BLaER1 treated with 17β-estradiol and CSF1 and Interleukin-3, amounts not matched to agents 10 nM and 100 nM (cell line): Measurements from ENCODE around the gene FBLN1.
"Not testable (repeated sequence)": the region's sequence is repeated elsewhere in the genome, so short reads cannot be mapped to it uniquely, and the experiment has no call there.

Experiments
- H3K27ac ChIP-seq, 11 experiments: shearing (Covaris generic); formaldehyde crosslinking; 2 replicates each; pipeline ENCODE4 v1.8.1; 2022
- H3K27me3 ChIP-seq, 11 experiments: shearing (Covaris generic); formaldehyde crosslinking; 2 replicates each; pipeline ENCODE4 v1.8.1; 2022
- H3K36me3 ChIP-seq, 11 experiments: shearing (Covaris generic); formaldehyde crosslinking; 2 replicates each; pipeline ENCODE4 v1.8.1; 2022
- H3K4me1 ChIP-seq, 10 experiments: shearing (Covaris generic); formaldehyde crosslinking; 2 replicates each; pipeline ENCODE4 v1.8.1; 2022
- H3K4me2 ChIP-seq, 11 experiments: shearing (Covaris generic); formaldehyde crosslinking; 2 replicates each; pipeline ENCODE4 v1.8.1; 2022
- H3K4me3 ChIP-seq, 10 experiments: shearing (Covaris generic); formaldehyde crosslinking; 2 replicates each; pipeline ENCODE4 v1.8.1; 2022
- H3K9ac ChIP-seq, 11 experiments: shearing (Covaris generic); formaldehyde crosslinking; 2 replicates each; pipeline ENCODE4 v1.8.1; 2022
- H3K9me3 ChIP-seq, 11 experiments: shearing (Covaris generic); formaldehyde crosslinking; replicated peaks in 1 of 11; 2 replicates each; pipeline ENCODE4 v1.8.1; 2022
- H4K20me1 ChIP-seq, 11 experiments: shearing (Covaris generic); formaldehyde crosslinking; 2 replicates each; pipeline ENCODE4 v1.8.1; 2022
- Cebpa-rat ChIP-seq, 11 experiments: shearing (Covaris generic); IDR thresholded peaks; 2 replicates each; pipeline ENCODE4 v1.8.1; 2022

The FBLN1 gene

DNA sequence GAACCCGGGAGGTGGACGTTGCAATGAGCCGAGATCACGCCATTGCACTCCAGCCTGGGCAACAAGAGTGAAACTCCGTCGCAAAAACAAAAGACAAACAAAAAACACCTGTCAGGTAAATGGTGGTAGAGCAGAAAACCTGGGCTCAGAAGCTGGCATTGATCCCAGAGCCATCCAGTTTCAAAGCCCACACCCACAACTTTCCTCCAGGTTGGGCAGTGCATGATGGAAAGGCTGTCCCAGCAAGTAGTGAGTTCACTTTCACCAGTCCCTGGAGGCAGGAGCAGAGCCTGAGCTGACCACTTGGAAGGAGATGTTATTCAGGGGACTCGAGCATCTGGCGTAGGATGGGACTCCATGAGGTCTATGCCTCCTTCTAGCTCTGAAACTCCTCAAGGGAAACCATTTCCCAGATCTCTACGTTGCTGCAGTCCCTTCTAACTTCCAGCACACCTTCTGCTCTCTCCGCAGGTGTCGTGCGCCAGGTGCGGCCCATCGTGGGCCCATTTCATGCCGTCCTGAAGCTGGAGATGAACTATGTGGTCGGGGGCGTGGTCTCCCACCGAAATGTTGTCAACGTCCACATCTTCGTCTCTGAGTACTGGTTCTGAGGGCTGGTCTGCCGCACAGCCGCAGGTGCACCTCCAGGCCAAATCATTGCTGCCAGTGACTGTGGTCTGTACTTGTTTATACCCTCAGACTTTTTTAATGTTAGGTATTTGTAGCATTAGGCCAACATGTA is 97.3 kb downstream of the FBLN1 start:
- Histone ChIP-seq H3K4me1 (peaks cover 36 to 50% (median 41%) of the 10 kb centered on the region in 10 experiments), H3K27ac (no peak overlapping the region), H3K9me3 (no peaks in the 10 kb centered on the region), H3K4me3 (no peak overlapping the region), H3K9ac (no peak overlapping the region), H3K27me3 (no peaks in the 10 kb centered on the region), H3K4me2 (no peak overlapping the region), H4K20me1 (no peaks in the 10 kb centered on the region), H3K36me3 (no peaks in the 10 kb centered on the region; a peak in 1 of 22 replicates)
- TF ChIP-seq Cebpa-rat (IDR thresholded peaks at IDR 0.05): no peak

DNA sequence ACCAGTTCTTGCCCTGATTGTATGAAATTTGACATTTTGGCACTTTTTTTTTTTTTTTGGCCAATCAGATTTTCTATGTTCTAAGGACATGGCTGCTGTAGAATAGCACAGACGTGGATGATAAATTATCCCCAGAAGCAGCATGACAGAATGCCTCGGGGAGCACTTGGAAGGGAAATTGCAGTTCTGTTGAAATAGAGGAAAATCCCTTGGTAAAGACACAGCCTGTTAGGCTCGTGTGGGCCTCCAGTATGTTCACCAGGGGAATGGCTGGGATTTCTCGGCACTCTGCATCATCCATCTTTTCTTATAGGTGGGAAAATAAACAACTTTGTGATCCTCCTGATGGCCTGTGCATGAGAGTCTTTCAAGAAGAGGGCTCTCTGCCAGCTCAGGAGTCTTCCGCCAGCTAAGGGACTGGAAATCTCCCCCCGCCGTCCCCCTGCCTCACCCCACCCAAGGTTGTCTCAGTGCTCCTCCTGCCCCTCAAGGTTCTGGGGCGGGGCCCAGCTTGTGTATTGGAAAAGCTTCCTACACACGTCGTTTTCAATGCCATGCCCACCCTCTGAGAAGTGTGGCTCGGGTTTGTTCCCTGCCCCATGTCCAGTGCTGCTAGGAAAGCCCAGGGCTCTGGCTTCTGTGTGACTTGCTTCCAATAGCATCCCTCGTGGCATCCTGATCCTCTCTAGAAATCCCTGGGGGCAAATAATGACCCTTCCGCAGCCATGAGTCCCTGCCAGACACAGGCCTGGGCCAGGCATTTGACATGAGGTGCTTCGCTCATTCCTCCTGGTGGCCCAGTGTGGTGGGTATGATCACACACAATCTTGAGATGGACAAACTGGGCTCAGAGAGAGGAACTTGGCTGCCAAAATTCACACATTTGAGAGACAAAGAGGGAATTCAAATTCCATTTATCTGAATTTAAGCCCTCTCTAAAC is 98.4 kb downstream of the FBLN1 start:
- H3K9ac ChIP-seq: no peak overlapping the region
- H3K4me2 ChIP-seq: peak overlapping the region in 6 of 11 experiments; percentile 80 to 98 (median 92); a peak in 8 of 22 replicates
- H3K4me1 ChIP-seq: peaks cover 47 to 56% (median 50%) of the 10 kb centered on the region in 10 experiments
- no peaks in the 10 kb centered on the region for H4K20me1 ChIP-seq
- no peaks in the 10 kb centered on the region; a peak in 1 of 22 replicates for H3K36me3 ChIP-seq
- no peaks in the 10 kb centered on the region for H3K9me3 ChIP-seq
- H3K4me3 ChIP-seq: no peak overlapping the region
- TF ChIP-seq Cebpa-rat (IDR thresholded peaks at IDR 0.05): no peak
- H3K27ac ChIP-seq: peak overlapping the region in 2 of 11 experiments; percentile 10 to 34; a peak in 2 of 22 replicates
- no peaks in the 10 kb centered on the region for H3K27me3 ChIP-seq

- Histone ChIP-seq H3K27ac (peak overlapping the region in 7 of 11 experiments; percentile 3 to 61 (median 34); a peak in 8 of 22 replicates), H3K4me1 (peaks cover 56 to 67% (median 60%) of the 10 kb centered on the region in 10 experiments), H3K4me3 (peak overlapping the region in 4 of 10 experiments; percentile 4 to 55 (median 16); a peak in 2 of 20 replicates), H3K9me3 (no peaks in the 10 kb centered on the region), H3K4me2 (peak overlapping the region; percentile 80 to 98 (median 93)), H3K36me3 (no peaks in the 10 kb centered on the region; a peak in 1 of 22 replicates), H3K9ac (peak overlapping the region in 4 of 11 experiments; percentile 8 to 60 (median 30); a peak in 3 of 22 replicates), H3K27me3 (no peaks in the 10 kb centered on the region), H4K20me1 (no peaks in the 10 kb centered on the region)
- no peak for TF ChIP-seq Cebpa-rat (IDR thresholded peaks at IDR 0.05)
Observed at GRCh38 chr22:45602004-45602733, 99.5 kb downstream of the FBLN1 start.

- peak overlapping the region; percentile 6 to 71 (median 53); a peak in 18 of 22 replicates for H3K27ac ChIP-seq
Observed at GRCh38 chr22:45602824-45603595, 100.3 kb downstream of the FBLN1 start.

GRCh38 chr22:45603619-45604018 is 100.9 kb downstream of the FBLN1 start:
- Histone ChIP-seq H3K4me2 (peak overlapping the region; percentile 80 to 98 (median 93)), H3K27ac (peak overlapping the region; percentile 6 to 71 (median 53); a peak in 18 of 22 replicates), H3K4me3 (peak overlapping the region; percentile 5 to 65 (median 42); a peak in 15 of 20 replicates), H3K27me3 (no peaks in the 10 kb centered on the region), H4K20me1 (no peaks in the 10 kb centered on the region), H3K9me3 (no peaks in the 10 kb centered on the region), H3K36me3 (no peaks in the 10 kb centered on the region; a peak in 1 of 22 replicates), H3K9ac (peak overlapping the region in 9 of 11 experiments; percentile 6 to 60 (median 47); a peak in 16 of 22 replicates), H3K4me1 (peaks cover 69 to 82% (median 73%) of the 10 kb centered on the region in 10 experiments)
- no peak for TF ChIP-seq Cebpa-rat (IDR thresholded peaks at IDR 0.05)

More at GRCh38 chr22:45602824-45603595, 100.3 kb downstream of the FBLN1 start:
- H3K4me2 ChIP-seq: peak overlapping the region; percentile 80 to 98 (median 93)
- peak overlapping the region in 10 of 11 experiments; percentile 6 to 60 (median 47); a peak in 17 of 22 replicates for H3K9ac ChIP-seq
- no peaks in the 10 kb centered on the region; a peak in 1 of 22 replicates for H3K36me3 ChIP-seq
- no peaks in the 10 kb centered on the region for H4K20me1 ChIP-seq
- no peak for TF ChIP-seq Cebpa-rat (IDR thresholded peaks at IDR 0.05)
- peaks cover 63 to 76% (median 67%) of the 10 kb centered on the region in 10 experiments for H3K4me1 ChIP-seq
- no peaks in the 10 kb centered on the region for H3K27me3 ChIP-seq
- peak overlapping the region; percentile 38 to 65 (median 46) for H3K4me3 ChIP-seq
- no peaks in the 10 kb centered on the region for H3K9me3 ChIP-seq

DNA sequence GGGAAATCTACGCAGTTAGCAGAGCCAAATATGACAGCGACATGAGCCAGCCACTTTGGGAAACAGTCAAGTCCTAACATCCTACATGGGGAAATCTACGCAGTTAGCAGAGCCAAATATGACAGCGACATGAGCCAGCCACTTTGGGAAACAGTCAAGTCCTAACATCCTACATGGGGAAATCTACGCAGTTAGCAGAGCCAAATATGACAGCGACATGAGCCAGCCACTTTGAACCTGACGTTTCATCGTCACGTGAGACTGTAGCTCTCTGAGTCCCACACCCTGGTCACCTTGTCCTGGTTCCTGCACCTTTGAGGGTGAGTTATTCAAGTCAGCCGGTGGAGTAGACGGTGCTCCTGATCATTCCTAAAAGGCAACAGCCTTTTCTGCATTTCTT is 105.4 kb downstream of the FBLN1 start:
- H3K27ac ChIP-seq: peak overlapping the region in 5 of 11 experiments; percentile 37 to 63 (median 45); a peak in 8 of 22 replicates

GRCh38 chr22:45608763-45609180 is 106.1 kb downstream of the FBLN1 start:
- H3K9me3 ChIP-seq: no peaks in the 10 kb centered on the region
- H3K9ac ChIP-seq: peak overlapping the region in 6 of 11 experiments; percentile 6 to 51 (median 27); a peak in 6 of 22 replicates
- H3K4me2 ChIP-seq: peak overlapping the region; percentile 66 to 96 (median 79)
- H3K27ac ChIP-seq: peak overlapping the region in 7 of 11 experiments; percentile 17 to 63 (median 45); a peak in 13 of 22 replicates
- H3K36me3 ChIP-seq: no peaks in the 10 kb centered on the region
- no peak overlapping the region for H3K4me3 ChIP-seq
- H3K27me3 ChIP-seq: no peaks in the 10 kb centered on the region
- H4K20me1 ChIP-seq: no peaks in the 10 kb centered on the region
- H3K4me1 ChIP-seq: peaks cover 74 to 90% (median 79%) of the 10 kb centered on the region in 10 experiments
- TF ChIP-seq Cebpa-rat (IDR thresholded peaks at IDR 0.05): no peak

More for the DNA sequence above, 105.4 kb downstream of the FBLN1 start:
- not testable (repeated sequence) for H3K9me3 ChIP-seq, H3K36me3 ChIP-seq, H3K4me3 ChIP-seq, H4K20me1 ChIP-seq, H3K27me3 ChIP-seq
- Histone ChIP-seq H3K9ac (peak overlapping the region in 3 of 11 experiments; percentile 20 to 51 (median 40); a peak in 3 of 22 replicates), H3K4me1 (peaks cover 79 to 90% (median 82%) of the 10 kb centered on the region in 10 experiments), H3K4me2 (peak overlapping the region; percentile 66 to 96 (median 79))
